ENCODE results near the gene TRPM2. TPM values are rescaled to one million over a fixed set of nuclear protein-coding genes. Genes with fewer than 3 reads are reported as not detected.
"Not testable (repeated sequence)": the region's sequence is repeated elsewhere in the genome, so short reads cannot be mapped to it uniquely, and the experiment has no call there.

TRPM2 gene
- total RNA-seq, 1 donor from 2014 or later = 1.4 TPM

GRCh38 chr21:44335266-44336059 lies 18.0 kb upstream of the TRPM2 start:
- no peak for DNase-seq (ENCODE audit: low read depth)

DNA sequence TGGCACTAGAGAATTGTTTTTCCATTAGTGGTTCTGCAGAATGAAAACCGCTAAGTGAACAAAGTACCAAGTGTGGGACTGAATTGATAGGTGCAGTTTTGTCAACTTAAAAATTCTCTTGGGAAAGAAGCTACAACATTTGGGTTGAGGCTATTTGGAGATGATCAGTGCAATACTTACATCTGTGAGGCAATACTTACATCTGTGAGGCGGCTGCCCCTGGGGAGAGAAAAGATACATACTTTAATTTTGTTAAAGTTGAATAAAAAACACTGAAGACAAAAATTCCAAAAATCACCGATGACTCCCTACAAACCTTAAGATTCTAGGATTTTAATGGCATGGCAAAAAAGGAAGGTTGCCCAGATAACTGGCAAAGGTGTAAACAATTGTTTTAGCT lies 16.0 kb upstream of the TRPM2 start:
- DNase-seq (ENCODE audit: low read depth) = no peak

- DNase-seq (ENCODE audit: low read depth) = peak; percentile 59
These were observed 15.2 kb upstream of the TRPM2 start for GRCh38 chr21:44337941-44338895.

- DNase-seq (ENCODE audit: low read depth) = peak; percentile 78
These were observed 14.2 kb upstream of the TRPM2 start, which contains the start of gene CFAP410 for GRCh38 chr21:44338971-44339910. Gene CFAP410 (minus strand): TSS chr21:44339390. CDS start chr21:44339194, 196 bp downstream.

GRCh38 chr21:44341726-44342458 lies 11.5 kb upstream of the TRPM2 start:
- not testable (repeated sequence) for DNase-seq (ENCODE audit: low read depth)

GRCh38 chr21:44342981-44343380 lies 10.4 kb upstream of the TRPM2 start:
- not testable (repeated sequence) for DNase-seq (ENCODE audit: low read depth)

GRCh38 chr21:44344541-44345183 lies 8.8 kb upstream of the TRPM2 start:
- DNase-seq (ENCODE audit: low read depth) = no peak

DNA sequence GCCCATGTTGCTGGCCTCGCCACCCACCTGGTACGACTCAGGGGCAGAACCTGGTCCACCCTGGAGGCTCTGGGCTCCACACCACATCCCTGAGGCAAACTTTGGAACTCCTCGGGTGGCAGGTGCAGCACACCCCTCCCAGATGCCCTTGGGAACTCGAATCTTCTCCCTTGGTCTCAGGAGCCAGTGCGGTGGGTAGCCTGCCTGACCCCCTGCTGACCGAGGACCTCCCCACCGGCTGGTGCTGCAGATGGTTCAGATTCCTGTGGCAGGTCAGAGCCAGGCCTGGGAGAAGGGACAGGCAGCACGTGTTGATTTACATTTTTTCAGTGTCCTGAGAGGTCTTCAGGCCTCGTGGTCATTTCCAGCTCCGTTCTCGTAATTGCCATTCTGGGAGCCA lies 7.9 kb upstream of the TRPM2 start:
- no peak for DNase-seq (ENCODE audit: low read depth)

DNA sequence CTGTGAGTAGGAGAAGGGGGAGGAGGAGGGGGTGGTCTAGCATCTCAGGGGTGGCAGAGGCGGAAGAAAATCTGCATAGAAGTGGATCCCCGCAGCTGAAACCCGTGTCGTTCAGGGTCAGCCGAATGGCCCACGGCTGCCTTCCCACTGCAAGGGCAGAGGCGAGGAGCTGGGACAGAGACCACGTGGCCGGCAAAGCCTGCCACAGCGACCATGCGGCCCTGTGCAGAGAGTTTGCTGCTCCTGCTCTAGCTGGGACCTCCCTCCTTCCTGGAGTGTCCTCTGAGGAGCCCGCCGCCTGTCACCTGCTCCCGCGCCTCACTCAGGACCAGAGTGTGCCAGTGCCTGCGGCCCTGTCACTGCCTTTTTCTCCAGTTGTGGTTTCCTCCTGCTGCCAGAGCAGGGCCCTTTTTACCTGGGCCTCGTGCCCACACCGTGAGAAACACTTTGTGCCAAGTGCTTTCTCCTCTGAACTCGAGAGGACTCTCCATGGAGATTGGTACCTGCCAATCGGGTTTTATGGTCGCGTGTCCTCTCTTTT lies 5.4 kb upstream of the TRPM2 start:
- DNase-seq (ENCODE audit: low read depth) = no peak

GRCh38 chr21:44348861-44349260 lies 4.6 kb upstream of the TRPM2 start:
- no peak for DNase-seq (ENCODE audit: low read depth)

DNA sequence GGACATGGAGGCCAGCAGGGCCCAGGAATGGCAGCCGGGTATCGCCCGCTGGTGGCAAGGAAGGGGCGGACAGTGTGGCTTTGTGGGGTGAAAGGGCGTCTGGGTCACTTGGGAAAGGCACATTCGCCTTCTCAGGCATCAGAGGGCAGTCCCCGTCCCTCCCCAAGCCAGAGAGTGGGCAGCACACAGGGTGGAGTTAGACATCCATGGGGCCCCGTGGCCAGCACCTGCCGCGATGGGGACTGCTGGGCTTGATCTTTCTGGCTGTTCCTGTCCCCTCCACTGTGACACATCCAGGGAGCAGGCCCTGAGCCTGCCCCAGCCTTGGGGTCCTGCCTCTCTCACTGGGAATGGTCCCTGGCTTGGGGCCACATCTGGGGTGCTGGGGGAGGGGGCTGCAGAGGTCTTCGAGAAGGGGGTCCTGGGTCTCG lies 4.0 kb upstream of the TRPM2 start:
- no peak for DNase-seq (ENCODE audit: low read depth)

GRCh38 chr21:44349847-44350772 lies 3.3 kb upstream of the TRPM2 start:
- DNase-seq (ENCODE audit: low read depth) = no peak

GRCh38 chr21:44350773-44351481 lies 2.5 kb upstream of the TRPM2 start:
- DNase-seq (ENCODE audit: low read depth) = no peak

DNA sequence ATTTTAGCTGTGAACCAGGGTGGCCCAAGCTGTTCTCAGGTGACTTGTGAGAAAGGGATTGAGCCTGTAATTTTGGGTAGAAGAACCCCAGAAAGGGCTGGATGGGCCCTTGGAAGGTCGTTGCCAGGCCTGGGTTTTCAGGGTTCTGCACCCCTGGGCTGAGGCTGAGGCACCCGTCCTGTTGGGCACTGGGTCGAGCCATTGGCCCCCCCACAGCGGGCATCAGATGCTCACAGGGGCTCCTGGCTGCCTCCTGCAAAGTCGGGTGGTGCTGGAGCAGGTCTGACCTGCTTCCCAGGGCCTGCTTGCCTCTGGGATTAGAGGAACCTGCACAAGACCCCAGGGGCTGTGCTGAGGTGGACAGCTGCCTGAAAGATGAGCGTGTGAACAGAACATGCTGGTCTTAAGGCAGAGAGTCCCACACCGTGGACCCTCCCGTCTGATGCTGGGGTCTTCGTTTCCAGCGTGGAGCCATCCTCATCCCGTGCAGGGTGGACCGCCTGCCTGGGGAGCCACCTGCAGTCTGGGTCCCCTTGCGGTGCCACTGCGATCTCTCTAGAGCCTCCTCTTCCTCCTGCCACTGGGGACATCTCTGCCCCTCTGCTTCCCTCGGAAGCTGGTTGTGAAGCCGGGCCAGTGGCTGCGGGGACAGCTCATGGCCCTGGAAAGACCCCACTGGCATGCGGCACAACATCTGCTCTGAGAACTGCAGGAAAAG lies 1.7 kb upstream of the TRPM2 start:
- DNase-seq (ENCODE audit: low read depth) = no peak

GRCh38 chr21:44352253-44352860 lies 1.1 kb upstream of the TRPM2 start:
- DNase-seq (ENCODE audit: low read depth) = no peak

DNA sequence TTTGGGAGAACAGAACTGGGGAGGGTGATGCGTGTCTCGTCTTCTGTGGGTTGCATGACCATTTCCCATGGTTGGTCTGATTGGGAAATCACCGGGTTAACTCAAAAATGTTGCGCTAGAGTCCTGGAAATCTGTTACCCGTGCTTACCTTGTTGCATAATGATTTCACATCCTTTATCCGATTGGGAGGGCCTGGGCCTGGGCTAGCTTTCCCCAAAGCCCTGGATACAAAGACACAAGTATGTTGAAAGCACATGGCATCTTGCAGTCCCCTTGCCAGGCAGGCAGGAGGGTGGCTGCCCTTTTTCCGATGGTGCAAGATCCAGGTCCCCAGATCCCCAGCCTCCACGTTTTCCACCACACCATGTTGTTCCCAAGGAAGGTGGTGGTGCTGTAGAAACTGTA lies 582 bp downstream of the TRPM2 start:
- DNase-seq (ENCODE audit: low read depth) = no peak

All from renal cortical epithelial cell (primary cell).